Inflammatory macrophage (primary cell): ENCODE data around the gene RHOU.
A peak's percentile ranks its signal among the peaks of the same experiment; 100 is the strongest.

Source experiments
- DNase-seq, 2 donors: peaks; one replicate each; pipeline ENCODE4 v3.0.0-alpha.2; 2020 to 2022

Gene RHOU

DNA sequence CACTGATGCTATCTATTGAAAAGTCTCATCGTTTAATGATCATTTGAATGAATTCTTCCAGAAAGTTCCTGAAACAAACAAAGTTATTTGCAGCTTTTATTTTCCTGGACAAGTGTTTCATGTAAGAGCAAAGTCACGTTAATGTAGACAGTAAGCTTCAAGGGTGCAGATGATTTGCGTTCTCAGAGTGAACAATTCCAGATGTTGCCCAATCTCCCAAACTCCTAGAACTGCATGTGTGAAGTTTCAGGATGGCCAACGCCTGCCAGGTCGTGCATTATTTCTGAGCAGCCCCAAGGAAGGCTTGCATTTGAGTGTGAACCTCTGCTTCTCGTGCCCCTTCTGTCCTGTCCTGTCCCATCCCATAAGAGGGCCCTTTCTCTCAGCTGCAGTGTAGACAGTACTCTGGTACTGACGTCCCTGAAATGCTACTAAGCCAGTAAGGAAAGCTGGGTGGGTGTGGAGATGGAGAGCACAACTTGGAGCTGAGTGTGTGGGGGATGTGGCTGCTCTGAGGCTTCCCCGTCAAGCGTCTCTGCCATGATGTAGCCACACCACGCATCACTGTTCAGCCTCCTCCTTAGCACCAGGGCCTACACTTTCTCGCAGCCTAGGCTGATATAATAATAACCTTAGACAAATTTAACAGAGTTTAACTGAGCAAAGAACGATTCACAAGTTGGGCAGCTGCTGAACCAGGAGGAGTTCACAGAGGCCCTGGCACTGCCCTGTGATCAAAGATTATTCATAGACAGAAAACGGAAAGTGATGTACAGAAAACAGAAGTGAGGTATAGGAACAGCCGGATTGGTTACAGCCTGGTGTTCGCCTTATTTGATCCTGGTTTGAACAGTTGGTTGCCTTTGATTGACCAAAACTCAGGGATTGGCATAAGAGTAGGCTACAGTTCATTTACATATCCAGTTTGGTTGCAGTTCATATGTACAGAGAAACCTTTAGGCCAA is 50.4 kb downstream of the RHOU start:
- DNase-seq = peak; percentile 10 to 30

DNA sequence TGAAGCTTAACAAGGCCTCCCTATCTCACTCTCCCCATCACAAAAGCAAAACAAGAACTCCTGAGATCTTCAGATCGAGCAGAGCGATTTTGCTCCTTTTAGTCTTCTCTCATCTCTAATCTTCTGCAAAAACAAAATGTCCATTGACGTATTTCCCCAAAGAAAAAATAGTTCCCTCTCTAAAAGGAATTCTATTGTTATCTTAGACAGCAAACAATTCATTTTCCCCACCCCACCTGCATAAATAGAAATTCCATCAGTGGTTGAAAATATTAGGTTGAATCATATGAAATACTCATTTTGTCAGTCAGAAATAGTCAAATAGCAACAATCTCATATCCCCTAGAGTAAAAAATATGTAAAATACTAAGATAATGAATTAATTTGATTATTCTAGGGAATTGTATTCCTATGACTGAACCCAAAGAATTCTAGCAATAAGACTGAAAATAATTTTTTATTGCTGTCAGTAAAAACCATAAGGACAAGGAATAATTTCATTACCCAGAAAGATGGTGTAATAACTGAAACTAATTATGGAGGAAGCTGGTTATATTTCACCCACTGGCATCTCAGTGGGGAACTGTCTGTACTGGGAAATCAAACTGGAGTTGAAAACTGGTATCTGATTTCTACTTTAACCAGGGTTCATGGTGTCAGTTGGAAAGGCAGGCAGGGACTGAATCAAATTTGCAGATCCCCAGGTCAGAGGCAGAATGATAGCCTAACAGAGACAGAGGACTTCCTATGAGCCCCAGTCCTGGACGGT is 51.3 kb downstream of the RHOU start:
- DNase-seq = peak; percentile 51 to 66

DNA sequence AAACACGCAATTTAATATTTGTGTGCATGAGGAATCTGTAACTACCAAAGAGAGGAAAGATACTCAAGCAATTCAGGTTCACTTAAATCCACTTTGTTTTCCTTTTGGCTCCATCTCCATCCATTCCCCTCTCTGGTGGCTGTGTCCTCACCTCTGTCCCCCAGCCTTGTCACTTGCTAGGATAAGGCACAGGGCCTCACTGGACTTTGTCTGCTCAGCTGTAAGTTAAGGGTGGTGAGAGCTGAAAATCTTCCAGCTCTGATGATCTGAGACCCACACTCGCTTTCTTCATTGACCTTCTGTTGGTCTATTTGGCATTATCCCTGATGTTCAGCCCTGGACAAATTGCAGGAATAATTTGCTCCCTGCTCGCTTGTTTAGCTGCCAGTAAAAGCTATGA is 56.5 kb downstream of the RHOU start:
- DNase-seq = no peak

DNA sequence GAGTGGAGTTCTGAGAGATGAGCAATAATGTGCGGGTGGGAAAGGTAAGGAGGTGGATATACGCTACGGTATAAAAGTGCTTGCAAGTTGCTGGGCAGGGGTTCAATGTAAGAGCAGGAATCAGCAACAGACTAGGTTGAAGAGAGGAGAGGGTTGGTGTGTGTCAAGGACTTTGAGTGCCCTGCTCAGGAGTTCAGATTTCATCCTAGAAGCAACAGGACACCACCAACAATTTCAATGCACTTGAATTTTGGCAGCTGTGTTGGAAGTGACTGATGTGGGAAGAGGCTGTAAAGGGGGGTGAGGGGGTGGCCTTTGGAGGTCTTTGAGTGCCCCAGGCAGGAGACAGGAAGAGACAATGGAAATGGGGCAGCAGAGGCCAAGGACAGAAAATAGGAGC is 57.3 kb downstream of the RHOU start:
- no peak for DNase-seq

DNA sequence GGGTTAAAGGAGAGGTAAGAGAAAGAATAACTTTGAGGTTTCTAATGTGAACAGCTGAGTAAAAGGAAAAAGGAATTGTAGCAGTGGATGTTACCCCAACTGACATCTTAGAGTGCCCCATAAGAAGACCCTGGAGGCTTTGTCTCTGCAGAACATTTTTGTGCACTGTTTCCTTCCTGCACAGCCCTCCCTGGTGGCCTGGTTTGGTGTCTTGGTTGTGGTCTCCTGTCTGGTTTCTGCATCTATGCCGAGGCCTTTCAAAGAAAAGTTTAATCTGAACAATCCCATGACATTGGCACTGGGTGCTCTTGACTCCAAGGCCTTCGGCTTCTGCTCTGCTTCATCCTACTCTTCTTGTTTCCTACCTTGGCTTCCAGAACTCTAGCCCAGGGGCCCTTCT is 57.8 kb downstream of the RHOU start:
- no peak for DNase-seq

DNA sequence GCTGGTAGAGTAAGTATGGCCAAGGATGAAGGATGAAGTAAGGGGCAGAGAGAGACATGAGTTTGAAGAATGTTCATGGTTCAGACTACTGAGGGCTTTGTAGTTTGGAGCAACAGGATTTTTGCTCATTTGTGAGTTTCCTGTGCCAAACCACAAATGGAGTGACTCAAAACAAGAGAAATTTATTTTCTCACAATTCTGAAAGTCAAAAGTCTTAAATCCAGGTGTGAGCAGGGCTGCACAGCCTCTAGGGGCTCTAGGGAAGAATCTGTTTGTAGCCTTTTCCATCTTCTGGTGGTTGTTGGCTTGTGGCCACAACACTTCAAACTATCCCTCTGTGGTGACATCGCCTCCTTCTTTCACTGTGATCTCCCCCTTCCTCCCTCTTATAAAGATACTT is 58.9 kb downstream of the RHOU start:
- DNase-seq = no peak

DNA sequence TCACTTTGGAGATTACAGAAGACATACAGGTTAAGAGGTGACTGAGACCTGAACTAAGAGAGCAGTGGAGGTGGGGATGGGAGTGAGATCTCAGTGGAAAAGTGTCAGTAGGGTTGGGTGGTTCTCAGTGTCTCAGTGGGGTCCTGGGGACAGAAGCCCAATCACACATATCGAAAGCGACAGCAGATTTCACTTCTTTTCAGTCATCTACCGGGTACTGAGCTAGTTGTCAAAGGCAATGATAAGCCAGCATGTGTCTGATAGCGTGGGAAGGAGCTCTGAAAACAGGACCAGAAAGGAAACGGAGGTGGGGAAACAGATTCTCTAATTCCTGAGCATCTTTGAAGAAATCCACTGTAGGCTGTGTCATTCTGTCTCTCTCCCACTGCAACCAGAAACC is 59.5 kb downstream of the RHOU start:
- DNase-seq = no peak

DNA sequence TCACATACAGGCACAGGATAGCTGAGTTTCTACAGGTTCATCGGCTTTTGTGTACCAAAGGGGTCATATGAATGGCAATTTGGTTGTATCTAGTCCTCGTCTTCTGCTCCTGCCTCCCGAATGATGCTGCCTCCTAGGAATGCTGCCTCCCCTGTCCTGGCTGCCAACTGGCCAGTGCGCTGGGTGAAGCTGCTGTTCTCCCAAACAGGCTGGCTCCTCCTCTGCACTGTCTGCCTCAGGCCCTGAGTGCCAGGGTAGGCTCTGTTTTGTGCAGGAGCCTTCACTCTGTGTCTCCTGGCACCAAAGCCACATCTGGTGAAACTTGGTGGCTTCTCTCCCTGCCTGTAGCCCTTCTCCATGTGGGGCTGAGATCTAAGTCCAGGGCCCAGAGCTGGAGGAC is 60.3 kb downstream of the RHOU start:
- DNase-seq = no peak
